OCI-LY3 (cell line): ENCODE data around the gene LPCAT2.

ENCODE experiments used
- EZH2phosphoT487 ChIP-seq: fragments of 200-600 bp; shearing (Covaris generic); IDR thresholded peaks from 2 replicates; pipeline ENCODE4 v1.6.1; 2018; ENCODE audit warnings: antibody characterized with exemption, mixed run types, low read depth
- TF ChIP-seq, protein P1 (sequence below): fragments of 200-600, 300-600 bp; sonication (generic); IDR thresholded peaks from 2 replicates; pipeline ENCODE4 v1.5.1; 2014; ENCODE audit warnings: antibody characterized with exemption, low read length, low read depth

DNA sequence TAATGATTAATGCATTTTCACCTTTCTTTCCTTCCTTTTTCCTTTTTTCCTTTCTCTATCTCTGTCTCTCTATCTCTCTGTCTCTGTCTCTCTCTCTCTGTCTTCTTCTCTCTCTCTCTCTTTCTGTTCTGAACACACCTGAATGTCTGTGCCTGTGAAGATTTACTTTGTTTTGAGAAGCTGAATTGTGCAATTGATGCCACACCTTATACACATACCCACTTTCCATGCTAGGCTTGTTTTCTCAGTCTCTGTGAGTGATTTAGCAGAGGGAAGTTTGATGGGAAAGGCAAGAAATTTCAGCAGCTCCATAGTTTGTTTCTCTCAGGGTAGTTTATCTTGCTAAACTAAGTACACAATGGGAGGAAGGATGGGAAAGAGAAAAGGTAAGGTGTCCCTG is 48.3 kb downstream of the LPCAT2 start:
- TF ChIP-seq, protein P1, sequence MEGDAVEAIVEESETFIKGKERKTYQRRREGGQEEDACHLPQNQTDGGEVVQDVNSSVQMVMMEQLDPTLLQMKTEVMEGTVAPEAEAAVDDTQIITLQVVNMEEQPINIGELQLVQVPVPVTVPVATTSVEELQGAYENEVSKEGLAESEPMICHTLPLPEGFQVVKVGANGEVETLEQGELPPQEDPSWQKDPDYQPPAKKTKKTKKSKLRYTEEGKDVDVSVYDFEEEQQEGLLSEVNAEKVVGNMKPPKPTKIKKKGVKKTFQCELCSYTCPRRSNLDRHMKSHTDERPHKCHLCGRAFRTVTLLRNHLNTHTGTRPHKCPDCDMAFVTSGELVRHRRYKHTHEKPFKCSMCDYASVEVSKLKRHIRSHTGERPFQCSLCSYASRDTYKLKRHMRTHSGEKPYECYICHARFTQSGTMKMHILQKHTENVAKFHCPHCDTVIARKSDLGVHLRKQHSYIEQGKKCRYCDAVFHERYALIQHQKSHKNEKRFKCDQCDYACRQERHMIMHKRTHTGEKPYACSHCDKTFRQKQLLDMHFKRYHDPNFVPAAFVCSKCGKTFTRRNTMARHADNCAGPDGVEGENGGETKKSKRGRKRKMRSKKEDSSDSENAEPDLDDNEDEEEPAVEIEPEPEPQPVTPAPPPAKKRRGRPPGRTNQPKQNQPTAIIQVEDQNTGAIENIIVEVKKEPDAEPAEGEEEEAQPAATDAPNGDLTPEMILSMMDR = no peak
- TF ChIP-seq EZH2phosphoT487 = no peak
